ENCODE results near the gene LMO3. TPM values are rescaled to one million over a fixed set of nuclear protein-coding genes. Genes with fewer than 3 reads are reported as not detected.

Gene LMO3
- total and polyA plus RNA-seq, 3 donors from 2014 or later = 1.8 to 2.3 (median 2.0) TPM

- Histone ChIP-seq H3K27me3 (no peaks in the 10 kb centered on the region), H3K4me1 (no peaks in the 10 kb centered on the region), H3K27ac (no peak overlapping the region), H3K9me3 (no peaks in the 10 kb centered on the region), H3K36me3 (ENCODE audit: low read depth, missing control alignments) (no peaks in the 10 kb centered on the region), H3K4me3 (no peak overlapping the region)
- 24 to 31% methylated on average over 1 of the region's 1 CpG for WGBS, 2 donors
- intact Hi-C loops (cut with DNase I; ENCODE audit: low total_unique reads) = no loop called here
- DNase-seq = no peak
- TF ChIP-seq CTCF (IDR thresholded peaks at IDR 0.05) (no peak), POLR2A (IDR thresholded peaks at IDR 0.05) (no peak)
Measured at GRCh38 chr12:16610743-16611142, 4.8 kb upstream of the LMO3 start.

- Histone ChIP-seq H3K4me3 (no peak overlapping the region), H3K9me3 (no peaks in the 10 kb centered on the region), H3K36me3 (ENCODE audit: low read depth, missing control alignments) (no peaks in the 10 kb centered on the region), H3K27me3 (no peaks in the 10 kb centered on the region), H3K27ac (no peak overlapping the region), H3K4me1 (no peaks in the 10 kb centered on the region)
- intact Hi-C loops (cut with DNase I; ENCODE audit: low total_unique reads) = no loop called here
- no peak for DNase-seq
- WGBS, 2 donors = 26 to 33% methylated on average over 7 of the region's 7 CpGs
- TF ChIP-seq POLR2A (IDR thresholded peaks at IDR 0.05) = no peak
- no peak for TF ChIP-seq CTCF (IDR thresholded peaks at IDR 0.05)
Measured at GRCh38 chr12:16610001-16610585, 4.1 kb upstream of the LMO3 start.

- Histone ChIP-seq H3K27me3 (no peaks in the 10 kb centered on the region), H3K27ac (no peak overlapping the region), H3K9me3 (no peaks in the 10 kb centered on the region), H3K36me3 (ENCODE audit: low read depth, missing control alignments) (no peaks in the 10 kb centered on the region), H3K4me3 (no peak overlapping the region), H3K4me1 (no peaks in the 10 kb centered on the region)
- no peak for DNase-seq
- no peak for TF ChIP-seq CTCF (IDR thresholded peaks at IDR 0.05)
- no peak for TF ChIP-seq POLR2A (IDR thresholded peaks at IDR 0.05)
- intact Hi-C loops (cut with DNase I; ENCODE audit: low total_unique reads) = no loop called here
- 32 to 33% methylated on average over 9 of the region's 9 CpGs for WGBS, 2 donors
Measured at GRCh38 chr12:16608946-16609539, 3.1 kb upstream of the LMO3 start.

GRCh38 chr12:16607906-16608775, 2.2 kb upstream of the LMO3 start:
- TF ChIP-seq CTCF (IDR thresholded peaks at IDR 0.05) (no peak), POLR2A (IDR thresholded peaks at IDR 0.05) (no peak)
- no peaks in the 10 kb centered on the region for H3K4me1 ChIP-seq
- intact Hi-C loops (cut with DNase I; ENCODE audit: low total_unique reads) = no loop called here
- H3K27me3 ChIP-seq = no peaks in the 10 kb centered on the region
- 69% methylated on average over 11 of the region's 11 CpGs for WGBS, 2 donors
- no peaks in the 10 kb centered on the region for H3K9me3 ChIP-seq
- no peak overlapping the region for H3K4me3 ChIP-seq
- H3K36me3 ChIP-seq (ENCODE audit: low read depth, missing control alignments) = no peaks in the 10 kb centered on the region
- H3K27ac ChIP-seq = no peak overlapping the region
- DNase-seq = no peak
